Cardiac muscle cell (in vitro differentiated cells and primary cell): ENCODE data around the gene CHAF1B. TPM values are rescaled to one million over a fixed set of nuclear protein-coding genes. Genes with fewer than 3 reads are reported as not detected.
"Not testable (repeated sequence)": the region's sequence is repeated elsewhere in the genome, so short reads cannot be mapped to it uniquely, and the experiment has no call there.

Source experiments
- DNase-seq, 2 donors: peaks; one replicate each; pipeline versions ENCODE4 v3.0.0 to v3.0.0-alpha.2; 2010 to 2017; ENCODE audit warnings: low read depth in 1 of 2, low spot score in 1 of 2
- H3K27ac ChIP-seq: fragments of 200-600 bp; sonication (generic); 2 replicates; pipeline ENCODE4 v1.5.1; 2016
- H3K27me3 ChIP-seq: fragments of 200-600 bp; sonication (generic); 2 replicates; pipeline ENCODE4 v1.6.0; 2016; ENCODE audit warnings: control low read depth
- H3K36me3 ChIP-seq: fragments of 200-600 bp; sonication (generic); 2 replicates; pipeline ENCODE4 v1.5.1; 2016; ENCODE audit warnings: control low read depth
- H3K4me1 ChIP-seq: fragments of 200-600 bp; sonication (generic); 2 replicates; pipeline ENCODE4 v1.8.1; 2017; ENCODE audit warnings: low read depth, mild to moderate bottlenecking, mixed run types
- H3K4me3 ChIP-seq: fragments of 200-600 bp; sonication (generic); 2 replicates; pipeline ENCODE4 v1.5.1; 2016; ENCODE audit warnings: mild to moderate bottlenecking
- H3K9me3 ChIP-seq: fragments of 200-600 bp; sonication (generic); 2 replicates; pipeline ENCODE4 v1.5.1; 2017; ENCODE audit warnings: low read depth, mild to moderate bottlenecking, control low read depth
- CTCF ChIP-seq: IDR thresholded peaks from 2 replicates; pipeline ENCODE4 v1.5.1; 2012; ENCODE audit warnings: low read depth, mild to moderate bottlenecking, low read length
- polyA plus RNA-seq: library from polyadenylated mRNA; unstranded; fragments of >200 nt; fragmentation: Nextera tagmentation; extraction: Ambion mirVana; gene quantifications from 2 replicates; pipeline ENCODE4 v1.2.1, GENCODE V29; 2016
- total RNA-seq: library from RNA; depleted of rRNA; stranded (reverse); fragments of >200 nt; gene quantifications from 2 replicates; pipeline ENCODE4 v1.2.3, GENCODE V29; 2016

CHAF1B gene
- total and polyA plus RNA-seq, 2 experiments from 2014 or later = 3.1 to 5.0 TPM

GRCh38 chr21:36395353-36396111 lies 10.3 kb downstream of the CHAF1B start:
- TF ChIP-seq CTCF = no peak
- H3K27ac ChIP-seq = no peak overlapping the region
- H3K4me3 ChIP-seq = no peak overlapping the region

DNA sequence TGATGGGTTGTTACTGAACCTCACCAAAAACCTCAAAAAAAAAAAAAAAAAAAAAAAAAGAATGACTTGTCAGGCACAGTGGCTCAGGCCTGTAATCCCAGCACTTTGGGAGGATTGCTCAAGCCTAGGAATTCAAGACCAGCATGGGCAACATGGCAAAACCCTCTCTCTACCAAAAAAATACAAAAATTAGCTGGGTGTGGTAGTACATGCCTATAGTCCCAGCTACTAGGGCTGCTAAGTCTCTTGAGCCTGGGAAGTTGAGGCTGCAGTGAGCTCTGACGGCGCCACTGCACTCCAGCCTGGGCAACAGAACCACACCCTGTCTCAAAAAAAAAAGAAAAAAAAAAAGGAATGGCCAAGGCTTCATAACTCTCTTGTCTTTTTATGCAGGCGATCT lies 11.1 kb downstream of the CHAF1B start:
- H3K4me1 ChIP-seq = no peaks in the 10 kb centered on the region
- TF ChIP-seq CTCF = no peak
- no peak for DNase-seq

More at GRCh38 chr21:36395353-36396111, 10.3 kb downstream of the CHAF1B start:
- no peaks in the 10 kb centered on the region for H3K36me3 ChIP-seq
- DNase-seq = no peak
- no peaks in the 10 kb centered on the region for H3K4me1 ChIP-seq
- no peaks in the 10 kb centered on the region for H3K9me3 ChIP-seq
- no peaks in the 10 kb centered on the region for H3K27me3 ChIP-seq

DNA sequence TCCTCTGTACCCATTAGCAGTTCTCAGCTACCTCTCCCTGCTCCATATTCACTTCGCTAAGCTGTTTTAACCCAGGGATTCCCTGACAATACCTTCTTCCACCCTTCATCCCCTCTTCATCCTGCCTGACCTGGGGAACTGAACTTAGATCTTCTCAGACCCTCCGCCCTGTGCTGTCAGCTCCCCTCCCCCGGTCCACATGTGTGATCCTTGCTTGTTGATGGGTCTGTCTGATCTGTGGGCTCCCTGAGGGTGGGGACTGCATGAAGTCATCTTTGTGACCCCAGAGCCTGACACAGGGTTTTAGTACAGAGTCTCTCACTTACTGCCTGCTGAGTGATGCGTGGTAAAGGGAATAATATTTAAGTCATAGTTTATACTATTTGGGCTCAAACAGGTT lies 11.8 kb downstream of the CHAF1B start:
- DNase-seq = no peak
- no peak for TF ChIP-seq CTCF
- Histone ChIP-seq H3K27me3 (no peaks in the 10 kb centered on the region), H3K4me1 (no peaks in the 10 kb centered on the region), H3K36me3 (no peaks in the 10 kb centered on the region), H3K4me3 (no peak overlapping the region), H3K27ac (no peak overlapping the region), H3K9me3 (no peaks in the 10 kb centered on the region)

More for the DNA sequence above, 11.1 kb downstream of the CHAF1B start:
- H3K36me3 ChIP-seq = no peaks in the 10 kb centered on the region
- H3K27me3 ChIP-seq = no peaks in the 10 kb centered on the region
- H3K4me3 ChIP-seq = no peak overlapping the region
- no peaks in the 10 kb centered on the region for H3K9me3 ChIP-seq
- no peak overlapping the region for H3K27ac ChIP-seq

- Histone ChIP-seq H3K36me3 (no peaks in the 10 kb centered on the region), H3K27me3 (no peaks in the 10 kb centered on the region), H3K4me3 (no peak overlapping the region), H3K9me3 (no peaks in the 10 kb centered on the region), H3K4me1 (no peaks in the 10 kb centered on the region), H3K27ac (no peak overlapping the region)
- TF ChIP-seq CTCF = no peak
- DNase-seq = no peak
Measured at GRCh38 chr21:36397606-36398005, 12.4 kb downstream of the CHAF1B start.

DNA sequence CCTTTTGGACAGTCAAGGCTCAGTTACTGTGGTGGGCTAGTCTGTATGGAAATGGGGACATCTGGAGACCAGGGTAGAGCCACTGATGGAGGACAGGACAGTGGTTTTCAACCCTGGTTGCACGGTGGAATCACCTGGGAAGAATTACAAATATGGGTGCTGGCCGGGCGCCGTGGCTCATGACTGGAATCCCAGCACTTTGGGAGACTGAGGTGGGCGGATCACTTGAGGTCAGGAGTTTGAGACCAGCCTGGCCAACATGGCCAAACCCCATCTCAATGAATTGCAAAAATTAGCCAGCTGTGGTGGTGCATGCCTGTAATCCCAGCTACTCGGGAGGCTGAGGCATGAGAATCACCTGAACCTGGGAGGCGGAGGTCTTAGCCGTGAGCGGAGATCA lies 14.5 kb downstream of the CHAF1B start:
- not testable (repeated sequence) for H3K9me3 ChIP-seq, H3K27ac ChIP-seq, H3K4me1 ChIP-seq, H3K36me3 ChIP-seq, H3K4me3 ChIP-seq, H3K27me3 ChIP-seq, DNase-seq

- Histone ChIP-seq H3K4me1 (no peaks in the 10 kb centered on the region), H3K36me3 (no peaks in the 10 kb centered on the region), H3K9me3 (no peaks in the 10 kb centered on the region), H3K27me3 (no peaks in the 10 kb centered on the region), H3K4me3 (no peak overlapping the region), H3K27ac (no peak overlapping the region)
- TF ChIP-seq CTCF = no peak
- no peak for DNase-seq
Measured at GRCh38 chr21:36400719-36401118, 15.5 kb downstream of the CHAF1B start.
